A673 (cell line): Measurements from ENCODE around the gene CD200R1. TPM values are rescaled to one million over a fixed set of nuclear protein-coding genes. Genes with fewer than 3 reads are reported as not detected.

Experiments used
- BruUV-seq: library from RNA; stranded (reverse); fragments of 400-500 nt; replicated peaks from 2 replicates; lab custom pipeline; 2021; lab: Mats Ljungman, UMichigan
- CTCF ChIA-PET: fragments of 300-600 bp; sonication (Branson Sonifier 250); formaldehyde crosslinking; loops from one replicate; lab custom pipeline; 2022; ENCODE audit warnings: antibody characterized with exemption; lab: Charles Lee
- POLR2A ChIA-PET: fragments of 300-600 bp; sonication (Branson Sonifier 250); formaldehyde crosslinking; loops from one replicate; lab custom pipeline; 2022; ENCODE audit warnings: antibody characterized with exemption; ENCODE audit not compliant: low non-redundant PET; lab: Charles Lee
- DNase-seq: peaks from one replicate; pipeline ENCODE4 v3.0.0-alpha.2; 2015; ENCODE audit warnings: low spot score
- H3K27ac ChIP-seq: fragments of 200-600 bp; sonication (generic); 2 replicates; pipeline ENCODE4 v1.5.1; 2016; ENCODE audit warnings: mixed run types, low read depth, mild to moderate bottlenecking, mixed read lengths, antibody characterized with exemption, low read length; ENCODE audit not compliant: poor library complexity, severe bottlenecking
- H3K27me3 ChIP-seq: fragments of 200-600 bp; sonication (generic); replicated peaks from 2 replicates; pipeline ENCODE4 v1.6.1; 2017; ENCODE audit warnings: mixed run types, low read depth, mild to moderate bottlenecking, mixed read lengths, antibody characterized with exemption, low read length; ENCODE audit not compliant: insufficient read depth, poor library complexity
- H3K36me3 ChIP-seq: fragments of 200-600 bp; sonication (generic); 2 replicates; pipeline ENCODE4 v1.6.1; 2016; ENCODE audit warnings: mixed run types, mild to moderate bottlenecking, mixed read lengths, antibody characterized with exemption, low read length; ENCODE audit not compliant: insufficient read depth, poor library complexity, severe bottlenecking
- H3K4me1 ChIP-seq: fragments of 200-600 bp; sonication (generic); 2 replicates; pipeline ENCODE4 v1.6.1; 2017; ENCODE audit warnings: mixed run types, mild to moderate bottlenecking, mixed read lengths, antibody characterized with exemption, low read length; ENCODE audit not compliant: insufficient read depth, poor library complexity, severe bottlenecking
- H3K4me3 ChIP-seq: fragments of 200-600 bp; sonication (generic); 2 replicates; pipeline ENCODE4 v1.5.1; 2016; ENCODE audit warnings: low read depth, mixed run types, mild to moderate bottlenecking, mixed read lengths, low read length; ENCODE audit not compliant: poor library complexity, severe bottlenecking
- H3K9me3 ChIP-seq: fragments of 200-600 bp; sonication (generic); 2 replicates; pipeline ENCODE4 v1.6.1; 2016; ENCODE audit warnings: mixed run types, low read depth, mild to moderate bottlenecking, mixed read lengths, antibody characterized with exemption, low read length; ENCODE audit not compliant: poor library complexity, severe bottlenecking
- CTCF ChIP-seq: fragments of 300-800, 200-600 bp; sonication (generic); conservative IDR thresholded peaks from 2 replicates; pipeline ENCODE4 v1.5.1; 2017; ENCODE audit warnings: low read depth, mild to moderate bottlenecking, antibody characterized with exemption, low read length, moderate library complexity, mixed read lengths
- EZH2 ChIP-seq: fragments of 200-600 bp; sonication (generic); IDR thresholded peaks from 2 replicates; pipeline ENCODE4 v1.6.1; 2017; ENCODE audit warnings: borderline replicate concordance, low read depth, mild to moderate bottlenecking, mixed read lengths, antibody characterized with exemption, low read length; ENCODE audit not compliant: poor library complexity, severe bottlenecking
- intact Hi-C: fragments of 100-400 bp; cut with micrococcal nuclease; formaldehyde crosslinking; loops from one replicate; pipeline ENCODE4 v1.10.0; 2022; ENCODE audit not compliant: unreplicated experiment
- total RNA-seq: library from RNA; stranded (reverse); gene quantifications from 2 replicates; pipeline ENCODE4 v1.2.3, GENCODE V29; 2021

Gene CD200R1
- total RNA-seq, 1 experiment from 2014 or later: not detected

DNA sequence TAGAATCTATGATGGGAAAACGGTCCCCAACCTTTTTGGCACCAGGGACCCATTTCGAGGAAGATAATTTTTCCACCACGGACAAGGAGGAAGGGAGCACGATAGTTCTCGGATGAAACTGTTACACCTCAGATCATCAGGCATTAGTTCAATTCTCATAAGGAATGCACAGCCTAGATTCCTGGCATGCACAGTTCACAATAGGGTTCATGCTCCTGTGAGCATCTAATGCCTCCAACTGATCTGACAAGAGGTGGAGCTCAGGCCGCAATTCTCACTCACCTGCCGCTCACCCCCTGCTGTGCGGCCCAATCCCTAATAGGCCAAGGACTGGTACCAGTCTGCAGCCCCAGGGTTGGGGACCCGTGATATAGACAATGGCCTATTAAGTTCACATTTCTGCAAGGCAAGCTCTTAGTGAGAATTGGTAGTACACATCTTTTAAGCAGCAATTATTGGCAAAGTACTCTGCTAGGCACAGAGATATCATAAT, 26.5 kb downstream of the CD200R1 start:
- ChIA-PET CTCF (no interaction called here), POLR2A (no interaction called here)
- no peak overlapping the region for H3K4me3 ChIP-seq
- H3K9me3 ChIP-seq: no peaks in the 10 kb centered on the region
- H3K36me3 ChIP-seq: no peaks in the 10 kb centered on the region
- TF ChIP-seq CTCF: no peak
- no peak for TF ChIP-seq EZH2
- no peak for DNase-seq
- no TSS peak for BruUV-seq
- intact Hi-C loops: no loop called here
- no peak overlapping the region for H3K27ac ChIP-seq
- no peaks in the 10 kb centered on the region for H3K4me1 ChIP-seq
- no peaks in the 10 kb centered on the region for H3K27me3 ChIP-seq

GRCh38 chr3:112931736-112932521, 43.0 kb downstream of the CD200R1 start:
- Histone ChIP-seq H3K9me3 (no peaks in the 10 kb centered on the region), H3K27ac (no peak overlapping the region), H3K4me1 (no peaks in the 10 kb centered on the region), H3K27me3 (no peaks in the 10 kb centered on the region), H3K4me3 (no peak overlapping the region), H3K36me3 (no peaks in the 10 kb centered on the region)
- intact Hi-C loops: no loop called here
- no peak for DNase-seq
- CTCF ChIA-PET: no interaction called here
- POLR2A ChIA-PET: no interaction called here
- TF ChIP-seq CTCF (no peak), EZH2 (no peak)
- no TSS peak for BruUV-seq

GRCh38 chr3:112930771-112931170, 44.1 kb downstream of the CD200R1 start:
- intact Hi-C loops: no loop called here
- H3K4me1 ChIP-seq: no peaks in the 10 kb centered on the region
- no peak overlapping the region for H3K27ac ChIP-seq
- H3K27me3 ChIP-seq: peaks cover 4% of the 10 kb centered on the region
- ChIA-PET CTCF (no interaction called here), POLR2A (no interaction called here)
- no peaks in the 10 kb centered on the region for H3K9me3 ChIP-seq
- TF ChIP-seq EZH2: no peak
- no peak for TF ChIP-seq CTCF
- DNase-seq: no peak
- no peaks in the 10 kb centered on the region for H3K36me3 ChIP-seq
- BruUV-seq: no TSS peak
- H3K4me3 ChIP-seq: no peak overlapping the region
